ENCODE data around the gene NUDT16.
A peak's percentile ranks its signal among the peaks of the same experiment; 100 is the strongest.
"Not testable (repeated sequence)": the region's sequence is repeated elsewhere in the genome, so short reads cannot be mapped to it uniquely, and the experiment has no call there.

The NUDT16 gene

DNA sequence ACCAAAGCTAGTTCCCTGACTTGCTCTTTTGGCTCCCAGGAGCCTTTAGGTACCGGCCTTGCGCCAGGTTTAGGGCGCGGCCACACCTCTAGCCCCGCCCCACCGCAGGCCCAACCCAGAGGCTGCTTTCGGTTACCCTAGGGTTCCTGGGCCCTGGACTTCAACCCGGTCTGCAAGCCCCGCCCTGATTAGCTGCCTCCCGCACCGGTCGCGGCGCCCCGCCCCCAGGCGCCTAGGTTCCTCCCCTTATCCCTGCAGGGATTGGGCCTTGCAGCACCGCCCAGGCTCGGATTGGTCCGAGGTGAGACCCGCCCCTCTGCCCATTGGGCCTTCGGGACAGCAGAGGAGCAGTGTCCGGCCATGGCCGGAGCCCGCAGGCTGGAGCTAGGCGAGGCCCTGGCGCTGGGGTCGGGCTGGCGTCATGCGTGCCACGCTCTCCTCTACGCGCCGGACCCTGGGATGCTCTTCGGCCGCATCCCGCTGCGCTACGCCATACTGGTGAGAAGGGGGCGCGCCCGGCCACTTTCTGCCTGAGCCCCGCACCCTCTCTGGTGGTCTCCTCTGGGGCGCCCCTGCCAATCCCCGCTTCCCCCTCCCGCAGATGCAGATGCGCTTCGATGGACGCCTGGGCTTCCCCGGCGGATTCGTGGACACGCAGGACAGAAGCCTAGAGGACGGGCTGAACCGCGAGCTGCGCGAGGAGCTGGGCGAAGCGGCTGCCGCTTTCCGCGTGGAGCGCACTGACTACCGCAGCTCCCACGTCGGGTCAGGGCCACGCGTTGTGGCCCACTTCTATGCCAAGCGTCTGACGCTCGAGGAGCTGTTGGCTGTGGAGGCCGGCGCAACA lies at the start of gene NUDT16:
Gene NUDT16 (plus strand): TSS at position 330 of the 847 bp plus-strand sequence. CDS start 31 bp downstream, at position 361.
- peak within 1 kb of the TSS; percentile 97 for H3K27ac Mint-ChIP-seq
- H3K4me3 Mint-ChIP-seq, result peak within 1 kb of the TSS; percentile 97
- peaks cover 21% of the 10 kb centered on the region for H3K36me3 Mint-ChIP-seq (ENCODE audit: low read depth)
- H3K9me3 Mint-ChIP-seq, result no peaks in the 10 kb centered on the region
- peaks cover 36% of the 10 kb centered on the region for H3K4me1 Mint-ChIP-seq (ENCODE audit: low read depth)
- no peaks in the 10 kb centered on the region for H3K27me3 Mint-ChIP-seq (ENCODE audit: low read depth)

GRCh38 chr3:131338948-131339640 lies 42.5 kb upstream of the NUDT16 start:
- H3K4me1 Mint-ChIP-seq (ENCODE audit: low read depth), result no peaks in the 10 kb centered on the region
- H3K36me3 Mint-ChIP-seq (ENCODE audit: low read depth), result no peaks in the 10 kb centered on the region
- H3K9me3 Mint-ChIP-seq, result peaks cover 2% of the 10 kb centered on the region
- peaks cover 4% of the 10 kb centered on the region for H3K27me3 Mint-ChIP-seq (ENCODE audit: low read depth)
- no peak overlapping the region for H3K4me3 Mint-ChIP-seq
- H3K27ac Mint-ChIP-seq, result no peak overlapping the region

DNA sequence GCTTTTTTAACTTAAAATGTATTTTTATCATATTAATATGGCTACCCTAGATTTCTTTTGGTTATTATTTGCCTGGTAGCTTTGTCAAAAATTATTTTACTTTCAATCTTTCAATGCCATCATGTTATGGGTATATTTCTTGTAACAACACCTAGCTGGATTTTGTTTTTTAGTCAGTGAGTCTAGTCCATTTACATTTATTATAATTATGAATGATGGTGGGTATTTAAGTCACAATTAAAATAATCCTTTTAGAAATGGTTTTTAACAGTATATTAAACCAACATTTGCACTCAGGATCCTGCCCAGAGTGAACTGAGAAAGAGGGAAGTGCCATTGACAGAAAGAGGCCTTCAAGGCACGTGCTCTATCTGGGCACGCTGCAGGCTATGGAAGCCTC lies 39.8 kb upstream of the NUDT16 start:
- no peak overlapping the region for H3K4me3 Mint-ChIP-seq
- no peak overlapping the region for H3K27ac Mint-ChIP-seq
- H3K36me3 Mint-ChIP-seq (ENCODE audit: low read depth), result no peaks in the 10 kb centered on the region
- H3K9me3 Mint-ChIP-seq, result peaks cover 8% of the 10 kb centered on the region
- peaks cover 6% of the 10 kb centered on the region for H3K27me3 Mint-ChIP-seq (ENCODE audit: low read depth)
- H3K4me1 Mint-ChIP-seq (ENCODE audit: low read depth), result no peaks in the 10 kb centered on the region

GRCh38 chr3:131348911-131349310 lies 32.7 kb upstream of the NUDT16 start:
- Mint-ChIP-seq H3K36me3 (ENCODE audit: low read depth) (no peaks in the 10 kb centered on the region), H3K9me3 (peaks cover 7% of the 10 kb centered on the region), H3K4me3 (no peak overlapping the region), H3K4me1 (ENCODE audit: low read depth) (no peaks in the 10 kb centered on the region), H3K27me3 (ENCODE audit: low read depth) (peaks cover 4% of the 10 kb centered on the region), H3K27ac (no peak overlapping the region)

- peaks cover 2% of the 10 kb centered on the region for H3K9me3 Mint-ChIP-seq
- H3K27ac Mint-ChIP-seq, result no peak overlapping the region
- H3K4me3 Mint-ChIP-seq, result no peak overlapping the region
- no peaks in the 10 kb centered on the region for H3K4me1 Mint-ChIP-seq (ENCODE audit: low read depth)
- H3K36me3 Mint-ChIP-seq (ENCODE audit: low read depth), result no peaks in the 10 kb centered on the region
- H3K27me3 Mint-ChIP-seq (ENCODE audit: low read depth), result peaks cover 4% of the 10 kb centered on the region
These were observed 32.1 kb upstream of the NUDT16 start for GRCh38 chr3:131349454-131349853.

GRCh38 chr3:131349946-131350347 lies 31.6 kb upstream of the NUDT16 start:
- no peaks in the 10 kb centered on the region for H3K4me1 Mint-ChIP-seq (ENCODE audit: low read depth)
- no peaks in the 10 kb centered on the region for H3K36me3 Mint-ChIP-seq (ENCODE audit: low read depth)
- H3K4me3 Mint-ChIP-seq, result no peak overlapping the region
- H3K9me3 Mint-ChIP-seq, result no peaks in the 10 kb centered on the region
- no peak overlapping the region for H3K27ac Mint-ChIP-seq
- peaks cover 4% of the 10 kb centered on the region for H3K27me3 Mint-ChIP-seq (ENCODE audit: low read depth)

- no peaks in the 10 kb centered on the region for H3K36me3 Mint-ChIP-seq (ENCODE audit: low read depth)
- no peaks in the 10 kb centered on the region for H3K9me3 Mint-ChIP-seq
- no peak overlapping the region for H3K27ac Mint-ChIP-seq
- H3K27me3 Mint-ChIP-seq (ENCODE audit: low read depth), result peaks cover 4% of the 10 kb centered on the region
- no peaks in the 10 kb centered on the region for H3K4me1 Mint-ChIP-seq (ENCODE audit: low read depth)
- no peak overlapping the region for H3K4me3 Mint-ChIP-seq
These were observed 31.1 kb upstream of the NUDT16 start for GRCh38 chr3:131350506-131350905.

DNA sequence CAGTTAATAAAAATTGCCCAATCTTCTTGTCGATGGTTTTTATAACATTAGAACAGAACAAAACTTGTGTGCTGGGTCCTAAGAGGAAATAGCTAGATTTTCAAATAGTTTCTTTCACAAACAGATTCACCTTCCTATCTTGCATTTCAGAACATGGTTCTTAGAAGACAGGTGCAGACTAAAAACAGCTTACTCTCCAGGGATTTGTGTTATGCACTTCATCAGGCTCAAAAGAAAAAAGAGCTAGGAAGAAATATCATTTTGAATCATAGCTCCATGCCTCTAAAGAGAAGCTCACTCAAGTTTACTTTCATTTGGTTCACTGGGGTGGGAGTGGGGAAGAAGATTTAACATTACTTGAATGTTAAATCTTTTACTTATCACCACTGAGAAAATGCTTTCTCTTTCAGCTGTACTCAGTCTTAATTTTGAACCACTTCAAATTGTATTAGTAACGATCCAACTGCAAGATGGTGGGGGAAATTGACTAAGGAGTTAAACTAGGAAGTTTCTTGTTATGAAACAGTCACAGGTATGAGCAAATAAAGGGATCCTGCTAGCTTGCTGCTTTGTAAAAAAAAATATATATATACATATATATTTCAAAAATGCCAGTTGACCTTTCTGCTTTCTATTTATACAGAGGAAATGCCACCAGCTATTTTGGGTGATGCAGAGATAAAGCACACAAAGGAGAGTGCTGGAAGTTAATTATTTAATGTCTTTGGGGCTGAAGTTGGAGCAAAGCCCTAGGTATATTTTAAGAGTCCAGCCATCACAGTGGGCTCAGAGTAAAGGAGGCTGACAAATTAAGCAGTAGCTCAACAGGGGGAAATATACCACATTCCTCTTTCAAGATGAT lies 28.3 kb upstream of the NUDT16 start:
- H3K27ac Mint-ChIP-seq, result no peak overlapping the region
- H3K4me1 Mint-ChIP-seq (ENCODE audit: low read depth), result no peaks in the 10 kb centered on the region
- peaks cover 4% of the 10 kb centered on the region for H3K27me3 Mint-ChIP-seq (ENCODE audit: low read depth)
- no peak overlapping the region for H3K4me3 Mint-ChIP-seq
- H3K9me3 Mint-ChIP-seq, result no peaks in the 10 kb centered on the region
- H3K36me3 Mint-ChIP-seq (ENCODE audit: low read depth), result no peaks in the 10 kb centered on the region

DNA sequence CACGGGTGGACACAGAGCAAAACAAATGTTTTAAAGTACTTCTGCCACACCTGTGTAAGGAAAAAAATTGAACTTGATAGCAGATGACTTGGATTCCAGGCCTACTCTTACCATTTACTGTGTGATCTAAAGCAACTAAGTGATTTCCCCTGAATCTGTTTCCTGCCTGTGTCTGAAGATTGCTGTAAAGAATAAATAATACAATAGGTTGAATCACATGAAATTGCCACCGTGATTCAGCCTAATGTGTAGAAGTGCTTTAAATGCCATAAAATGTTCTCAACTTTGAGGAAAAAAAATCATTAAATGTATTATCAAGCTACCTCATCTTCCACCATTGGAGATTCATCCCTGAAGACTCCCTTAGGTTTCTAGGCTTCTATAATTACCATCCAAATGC lies 27.6 kb upstream of the NUDT16 start:
- H3K27ac Mint-ChIP-seq, result no peak overlapping the region
- no peaks in the 10 kb centered on the region for H3K9me3 Mint-ChIP-seq
- peaks cover 4% of the 10 kb centered on the region for H3K27me3 Mint-ChIP-seq (ENCODE audit: low read depth)
- H3K4me3 Mint-ChIP-seq, result no peak overlapping the region
- H3K36me3 Mint-ChIP-seq (ENCODE audit: low read depth), result no peaks in the 10 kb centered on the region
- H3K4me1 Mint-ChIP-seq (ENCODE audit: low read depth), result no peaks in the 10 kb centered on the region

DNA sequence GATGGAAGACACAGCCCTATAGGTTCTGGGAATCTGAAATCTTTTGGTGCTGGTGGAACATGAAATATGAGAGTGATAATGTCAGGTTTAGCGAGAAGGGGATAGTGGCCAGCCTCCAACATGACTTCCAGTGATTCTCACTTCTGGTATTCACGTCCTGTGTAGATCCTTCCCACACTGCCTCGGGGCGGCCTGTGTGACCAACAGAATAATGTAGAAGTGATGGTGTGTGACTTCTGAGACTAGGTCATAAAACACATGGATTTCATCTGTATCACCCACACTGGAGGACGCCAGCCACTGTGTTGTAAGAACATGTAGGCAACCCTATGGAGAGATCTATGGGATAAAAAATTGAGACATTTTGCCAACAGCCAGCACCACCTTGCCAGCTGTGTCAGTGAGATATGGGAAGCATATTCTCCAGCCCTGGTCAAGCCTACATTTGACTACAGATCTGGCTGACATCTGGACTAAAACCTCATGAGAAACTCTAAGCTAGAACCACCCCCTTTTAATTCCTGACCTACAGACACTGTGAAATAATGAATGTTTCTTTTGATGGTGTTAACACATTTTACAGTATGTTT lies 25.5 kb upstream of the NUDT16 start:
- Mint-ChIP-seq H3K36me3 (ENCODE audit: low read depth) (no peaks in the 10 kb centered on the region), H3K4me1 (ENCODE audit: low read depth) (peaks cover 2% of the 10 kb centered on the region), H3K27ac (no peak overlapping the region), H3K4me3 (no peak overlapping the region), H3K27me3 (ENCODE audit: low read depth) (peaks cover 11% of the 10 kb centered on the region), H3K9me3 (no peaks in the 10 kb centered on the region)

GRCh38 chr3:131357275-131357674 lies 24.3 kb upstream of the NUDT16 start:
- no peak overlapping the region for H3K4me3 Mint-ChIP-seq
- no peak overlapping the region for H3K27ac Mint-ChIP-seq
- H3K9me3 Mint-ChIP-seq, result no peaks in the 10 kb centered on the region
- no peaks in the 10 kb centered on the region for H3K36me3 Mint-ChIP-seq (ENCODE audit: low read depth)
- H3K4me1 Mint-ChIP-seq (ENCODE audit: low read depth), result peaks cover 6% of the 10 kb centered on the region
- H3K27me3 Mint-ChIP-seq (ENCODE audit: low read depth), result peaks cover 18% of the 10 kb centered on the region

- Mint-ChIP-seq H3K27me3 (ENCODE audit: low read depth) (peaks cover 32% of the 10 kb centered on the region), H3K4me3 (no peak overlapping the region), H3K4me1 (ENCODE audit: low read depth) (peaks cover 9% of the 10 kb centered on the region), H3K27ac (no peak overlapping the region), H3K36me3 (ENCODE audit: low read depth) (no peaks in the 10 kb centered on the region), H3K9me3 (no peaks in the 10 kb centered on the region)
These were observed 21.3 kb upstream of the NUDT16 start for GRCh38 chr3:131360191-131360755.

GRCh38 chr3:131361066-131361463 lies 20.5 kb upstream of the NUDT16 start:
- H3K9me3 Mint-ChIP-seq; H3K4me1 Mint-ChIP-seq (ENCODE audit: low read depth); H3K36me3 Mint-ChIP-seq (ENCODE audit: low read depth); H3K27ac Mint-ChIP-seq: not testable (repeated sequence)
- Mint-ChIP-seq H3K27me3 (ENCODE audit: low read depth) (peaks cover 39% of the 10 kb centered on the region), H3K4me3 (peak overlapping the region; percentile 1)

All from T-helper 1 cell treated with Interleukin-12 subunit alpha and Interleukin-12 subunit beta and Interleukin-4 antibody, amounts not matched to agents 30 μg/mL and 1 μg/mL, for 36 hours (primary cell).